ENCODE results near the gene DYNLT2. TPM values are rescaled to one million over a fixed set of nuclear protein-coding genes. Genes with fewer than 3 reads are reported as not detected.
A peak's percentile ranks its signal among the peaks of the same experiment; 100 is the strongest.

The DYNLT2 gene
- total and polyA plus RNA-seq, 2 of the 13 experiments (the other 11 are each of a cell fraction or from before 2014, with no cell fraction given) = 2.1 to 4.3 TPM

DNA sequence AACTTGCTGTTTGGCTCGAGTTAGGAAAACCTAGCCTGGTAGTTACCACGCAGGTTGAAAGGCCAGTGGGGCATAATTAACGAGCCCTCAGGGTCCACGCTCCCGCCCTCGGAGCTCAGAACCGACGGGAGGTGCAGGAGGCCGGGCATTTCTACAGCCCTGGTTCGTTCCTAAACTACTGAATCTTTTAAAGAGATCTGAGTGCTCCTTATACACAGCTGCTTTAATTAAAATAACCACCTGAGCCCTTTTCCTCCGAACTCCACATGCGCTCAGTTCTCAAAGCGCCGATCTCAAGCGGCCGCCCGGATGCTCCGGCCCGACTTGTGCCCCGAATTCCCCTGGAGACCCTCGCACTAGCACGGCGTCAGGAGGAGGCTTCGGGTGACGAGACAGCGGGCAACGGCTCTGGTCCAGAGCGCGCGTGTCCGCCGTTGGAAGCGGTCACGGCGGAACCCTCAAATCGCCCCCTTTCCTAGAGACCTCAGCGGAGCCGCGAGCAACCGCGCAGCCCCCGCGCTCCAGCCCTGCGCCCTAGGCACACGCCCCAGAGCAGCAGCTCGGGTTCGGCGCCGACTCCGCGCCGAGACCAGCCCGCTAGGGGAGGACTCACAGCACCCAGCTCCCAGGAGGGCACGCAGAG, 49.9 kb downstream of the DYNLT2 start (continued):
- TF ChIP-seq SRF (IDR thresholded peaks at IDR 0.05; ENCODE audit: low read depth, low read length) (no peak), BRD4 (CRISPR knock-in tag; IDR thresholded peaks at IDR 0.05) (peak; percentile 23; the same call in 1 of the 2 replicates), ZNF329 (CRISPR knock-in tag; IDR thresholded peaks at IDR 0.05; ENCODE audit: low read depth) (peak; percentile 35; the same call in 1 of the 2 replicates), ZNF446 (CRISPR knock-in tag; IDR thresholded peaks at IDR 0.05) (no peak), NFE2 (CRISPR knock-in tag; IDR thresholded peaks at IDR 0.05) (no peak), RFXANK (CRISPR knock-in tag; IDR thresholded peaks at IDR 0.05) (no peak), RORA (CRISPR knock-in tag; IDR thresholded peaks at IDR 0.05) (no peak), ATF5 (CRISPR knock-in tag; IDR thresholded peaks at IDR 0.05; ENCODE audit: low read depth) (peak; percentile 26; the same call in 1 of the 2 replicates), NRL (CRISPR knock-in tag; IDR thresholded peaks at IDR 0.05; ENCODE audit: borderline replicate concordance) (peak; percentile 21; the same call in 1 of the 2 replicates), HNRNPK (IDR thresholded peaks at IDR 0.05; ENCODE audit: low read depth, low read length, poor library complexity, severe bottlenecking) (no peak), ZNF501 (CRISPR knock-in tag; IDR thresholded peaks at IDR 0.05) (0 out of 2 replicates have a peak, but pooled peaks have one; percentile 30), RBM39 (IDR thresholded peaks at IDR 0.05; ENCODE audit: low read depth, low read length, poor library complexity, severe bottlenecking) (peak; percentile 62), ATF7-NPFF (CRISPR knock-in tag; IDR thresholded peaks at IDR 0.05; ENCODE audit: low read depth) (no peak), NFIC (IDR thresholded peaks at IDR 0.05; ENCODE audit: low read length) (no peak), ZNF331 (CRISPR knock-in tag; IDR thresholded peaks at IDR 0.05) (no peak), ZNF225 (CRISPR knock-in tag; IDR thresholded peaks at IDR 0.05) (no peak), ZFP82 (CRISPR knock-in tag; IDR thresholded peaks at IDR 0.05; ENCODE audit: borderline replicate concordance) (peak; percentile 86), ZNF468 (CRISPR knock-in tag; IDR thresholded peaks at IDR 0.05) (no peak), ZBTB42 (CRISPR knock-in tag; IDR thresholded peaks at IDR 0.05) (no peak), HOXA7 (CRISPR knock-in tag; IDR thresholded peaks at IDR 0.05) (no peak), ZNF598 (CRISPR knock-in tag; IDR thresholded peaks at IDR 0.05; ENCODE audit: borderline replicate concordance) (peak; percentile 90; the same call in 1 of the 2 replicates), RXRA (CRISPR knock-in tag; IDR thresholded peaks at IDR 0.05) (no peak), FUBP1 (CRISPR knock-in tag; IDR thresholded peaks at IDR 0.05; ENCODE audit: borderline replicate concordance) (no peak; the same call in 1 of the 2 replicates)
- TF ChIP-seq, protein P1, sequence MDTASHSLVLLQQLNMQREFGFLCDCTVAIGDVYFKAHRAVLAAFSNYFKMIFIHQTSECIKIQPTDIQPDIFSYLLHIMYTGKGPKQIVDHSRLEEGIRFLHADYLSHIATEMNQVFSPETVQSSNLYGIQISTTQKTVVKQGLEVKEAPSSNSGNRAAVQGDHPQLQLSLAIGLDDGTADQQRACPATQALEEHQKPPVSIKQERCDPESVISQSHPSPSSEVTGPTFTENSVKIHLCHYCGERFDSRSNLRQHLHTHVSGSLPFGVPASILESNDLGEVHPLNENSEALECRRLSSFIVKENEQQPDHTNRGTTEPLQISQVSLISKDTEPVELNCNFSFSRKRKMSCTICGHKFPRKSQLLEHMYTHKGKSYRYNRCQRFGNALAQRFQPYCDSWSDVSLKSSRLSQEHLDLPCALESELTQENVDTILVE (CRISPR knock-in tag; IDR thresholded peaks at IDR 0.05) = no peak
- TF ChIP-seq, protein P2, sequence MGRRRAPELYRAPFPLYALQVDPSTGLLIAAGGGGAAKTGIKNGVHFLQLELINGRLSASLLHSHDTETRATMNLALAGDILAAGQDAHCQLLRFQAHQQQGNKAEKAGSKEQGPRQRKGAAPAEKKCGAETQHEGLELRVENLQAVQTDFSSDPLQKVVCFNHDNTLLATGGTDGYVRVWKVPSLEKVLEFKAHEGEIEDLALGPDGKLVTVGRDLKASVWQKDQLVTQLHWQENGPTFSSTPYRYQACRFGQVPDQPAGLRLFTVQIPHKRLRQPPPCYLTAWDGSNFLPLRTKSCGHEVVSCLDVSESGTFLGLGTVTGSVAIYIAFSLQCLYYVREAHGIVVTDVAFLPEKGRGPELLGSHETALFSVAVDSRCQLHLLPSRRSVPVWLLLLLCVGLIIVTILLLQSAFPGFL (CRISPR knock-in tag; IDR thresholded peaks at IDR 0.05) = peak; percentile 67; the same call in 1 of the 2 replicates

Measured in HepG2 (cell line).